HG03196 (cell line): ENCODE measurements around the gene SNX21.
"Not testable (repeated sequence)": the region's sequence is repeated elsewhere in the genome, so short reads cannot be mapped to it uniquely, and the experiment has no call there.

Experiments used
- ATAC-seq: cut with Tn5 transposase; IDR thresholded peaks from one replicate; pipeline ENCODE4 v1.9.1; 2021; ENCODE audit not compliant: unreplicated experiment

Gene SNX21

DNA sequence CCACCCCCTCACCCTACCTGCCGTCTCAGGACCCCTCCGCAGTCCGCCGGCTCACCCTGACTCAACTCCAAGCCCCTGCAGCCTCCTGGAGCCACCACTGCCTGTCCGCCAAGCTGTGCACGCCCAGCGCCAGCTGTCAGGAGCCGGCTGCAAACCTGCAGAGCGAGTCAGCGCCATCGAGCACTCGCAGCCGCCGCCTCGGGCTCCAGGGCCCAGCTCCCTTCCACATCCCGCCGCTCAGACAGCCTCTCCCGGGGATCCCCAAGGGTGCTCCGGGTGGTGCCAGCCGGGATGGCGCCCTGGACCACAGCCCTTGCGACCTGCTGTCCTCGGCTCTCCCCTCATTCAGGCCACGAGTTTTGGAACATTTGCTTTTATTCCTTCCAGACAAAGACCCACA, 10.7 kb upstream of the SNX21 start:
- ATAC-seq = no peak

- ATAC-seq = no peak
Measured at GRCh38 chr20:45823949-45824835, 9.4 kb upstream of the SNX21 start.

DNA sequence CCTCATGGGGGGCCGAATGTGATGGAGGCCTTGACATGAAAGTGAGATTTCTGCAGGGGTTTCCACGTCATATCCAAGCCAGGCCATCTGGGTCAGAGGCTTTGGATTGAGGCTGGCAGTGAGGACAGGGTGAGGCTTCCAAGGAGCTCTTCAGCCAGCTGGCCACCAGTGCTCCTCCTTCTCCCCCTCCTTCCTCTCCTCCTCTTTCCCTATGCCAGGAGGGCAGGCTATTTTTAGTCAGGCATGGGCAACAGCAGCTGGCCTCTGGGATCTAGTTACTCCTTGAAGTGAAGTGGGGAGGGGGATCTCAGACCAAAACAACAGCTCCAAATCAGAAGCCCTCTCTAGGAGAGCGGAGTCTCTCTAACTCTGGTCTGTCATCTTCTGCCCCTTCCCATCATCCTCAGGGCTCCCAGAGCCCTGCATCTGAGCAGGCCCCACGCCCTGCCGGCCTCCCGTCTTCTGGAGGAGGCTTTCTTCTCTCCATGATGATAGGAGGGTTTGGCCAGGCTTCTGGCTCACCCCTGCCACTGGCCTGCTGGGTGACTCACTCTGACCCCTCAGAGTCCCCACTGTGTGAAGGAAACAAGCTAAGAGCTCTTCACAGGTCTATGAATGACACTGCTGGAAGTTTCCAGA, 7.1 kb upstream of the SNX21 start:
- no peak for ATAC-seq

GRCh38 chr20:45827030-45827652, 6.5 kb upstream of the SNX21 start, which contains the start of gene TNNC2:
TSS of gene TNNC2 (minus strand) at chr20:45827312. CDS start at chr20:45827248, 64 bp downstream.
- no peak for ATAC-seq

DNA sequence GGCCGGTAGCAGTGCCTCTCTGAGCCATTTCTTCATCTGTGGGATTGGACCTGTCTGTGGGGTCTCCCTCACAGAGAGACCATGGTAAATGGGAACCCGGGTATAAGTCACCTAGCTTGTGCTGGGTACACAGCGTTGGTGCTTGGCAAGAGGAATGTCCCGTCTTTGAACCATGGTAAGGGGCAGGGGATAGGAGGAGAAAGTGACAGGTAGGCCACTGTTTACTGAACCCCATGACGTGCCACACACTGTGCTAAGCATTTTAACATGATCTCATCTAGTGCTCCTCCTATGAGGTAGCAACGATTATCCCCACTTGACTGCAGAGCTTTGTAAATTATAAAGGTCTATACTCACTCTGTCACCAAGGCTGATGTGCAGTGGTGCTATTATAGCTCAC, 5.9 kb upstream of the SNX21 start:
- no peak for ATAC-seq

GRCh38 chr20:45828589-45828988, 5.0 kb upstream of the SNX21 start:
- ATAC-seq = no peak

- ATAC-seq = not testable (repeated sequence)
Measured at GRCh38 chr20:45829673-45830106, 3.9 kb upstream of the SNX21 start.

- ATAC-seq = no peak
Measured at GRCh38 chr20:45832619-45833018, 980 bp upstream of the SNX21 start.

GRCh38 chr20:45833883-45834796, 541 bp downstream of the SNX21 start:
- ATAC-seq = no peak

GRCh38 chr20:45834797-45835161, 1.2 kb downstream of the SNX21 start:
- ATAC-seq = no peak

- ATAC-seq = no peak
Measured at GRCh38 chr20:45835329-45835765, 1.7 kb downstream of the SNX21 start.

- no peak for ATAC-seq
Measured at GRCh38 chr20:45835825-45836224, 2.2 kb downstream of the SNX21 start.

GRCh38 chr20:45836841-45837240, 3.2 kb downstream of the SNX21 start:
- no peak for ATAC-seq

- no peak for ATAC-seq
Measured at GRCh38 chr20:45840700-45841198, 7.2 kb downstream of the SNX21 start.

- ATAC-seq = no peak
Measured at GRCh38 chr20:45841407-45842129, 8.0 kb downstream of the SNX21 start.

DNA sequence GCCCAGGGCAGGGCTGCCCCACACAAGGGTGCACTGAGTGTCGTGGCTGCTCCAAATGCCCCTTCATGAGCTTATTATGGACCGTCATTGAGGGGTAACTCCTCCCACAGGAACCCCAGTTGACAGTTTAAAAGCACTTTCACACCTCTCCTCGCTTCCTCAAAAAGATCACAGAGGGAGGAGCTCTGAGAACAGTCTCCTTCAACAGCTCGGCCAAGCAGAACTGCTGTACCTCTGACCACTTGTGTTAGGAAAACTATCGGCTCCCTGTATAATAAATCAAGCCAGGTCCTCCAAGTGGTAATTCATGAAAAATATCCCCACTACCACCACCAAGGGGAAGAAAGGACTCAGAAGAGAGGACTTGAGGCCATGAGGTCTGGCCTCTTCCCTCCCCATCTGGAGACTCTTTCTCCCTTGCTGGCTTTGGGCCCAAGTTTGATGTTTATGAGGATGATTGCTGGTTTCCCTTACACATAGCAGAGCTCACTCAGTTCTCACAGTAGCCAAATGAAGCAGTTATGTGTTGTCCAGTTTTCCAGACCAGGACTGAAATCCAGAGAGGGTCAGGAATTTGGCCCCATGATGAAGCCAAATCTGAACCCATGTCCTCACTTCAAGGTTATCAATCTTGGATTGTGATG, 8.7 kb downstream of the SNX21 start:
- ATAC-seq = no peak

- ATAC-seq = no peak
Measured at GRCh38 chr20:45843506-45843905, 9.9 kb downstream of the SNX21 start.

GRCh38 chr20:45845452-45845851, 11.9 kb downstream of the SNX21 start:
- no peak for ATAC-seq

GRCh38 chr20:45848421-45848820, 14.8 kb downstream of the SNX21 start:
- ATAC-seq = no peak
